Right lung (tissue), 10 donors: ENCODE results near the gene PPP1R2C. TPM values are rescaled to one million over a fixed set of nuclear protein-coding genes. Genes with fewer than 3 reads are reported as not detected.

Source experiments
- DNase-seq, 2 donors: peaks; one replicate each; pipeline ENCODE4 v3.0.0-alpha.2; 2013
- long read RNA-seq, 8 donors: transcript quantifications; one replicate each; lab custom pipeline, GENCODE V29; 2026
- polyA plus RNA-seq, 5 donors: library from polyadenylated mRNA; unstranded; fragments of 120-200 nt; gene quantifications; one replicate each; pipeline versions ENCODE4 v1.2.1 to v1.2.3, GENCODE V29; 2013; ENCODE audit warnings: inconsistent platforms in 1 of 5, low replicate concordance in 1 of 5; ENCODE audit not compliant: insufficient read length in 5 of 5, insufficient read depth in 1 of 5

Gene PPP1R2C
- polyA plus RNA-seq = not detected
- long read RNA-seq, donor 1 = 0 reads
- long read RNA-seq, donor 2 = 0 reads
- long read RNA-seq, donor 3 = 0 reads
- long read RNA-seq, donor 4 = 0 reads
- long read RNA-seq, donor 5 = 0 reads
- long read RNA-seq, donor 6 = 0 reads
- long read RNA-seq, donor 7 = 0 reads
- long read RNA-seq, donor 8 = 0 reads

DNA sequence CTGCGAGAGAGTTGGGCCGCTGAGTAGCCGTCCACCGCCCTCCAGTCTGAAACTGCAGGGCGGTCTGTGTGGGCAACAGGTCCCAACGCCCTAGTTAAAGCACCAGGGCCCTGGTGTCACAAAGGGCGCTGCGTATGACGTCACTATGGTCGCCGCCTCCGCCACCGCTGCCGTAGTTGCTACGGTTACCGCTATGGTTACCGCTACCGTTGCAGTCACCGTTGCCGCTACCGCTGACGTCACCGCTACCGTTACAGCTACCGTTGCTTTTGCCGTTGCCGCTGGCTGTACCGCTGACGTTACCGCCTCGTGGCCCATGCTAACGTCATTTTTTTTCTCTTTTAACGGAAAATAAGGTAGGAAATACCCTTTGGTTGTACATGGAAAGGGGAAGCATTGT, at the start of gene PPP1R2C:
PPP1R2C (minus strand) TSS at position 68 of the 400 bp plus-strand sequence. CDS start 84 bp downstream, outside the sequence.
- DNase-seq = no peak

DNA sequence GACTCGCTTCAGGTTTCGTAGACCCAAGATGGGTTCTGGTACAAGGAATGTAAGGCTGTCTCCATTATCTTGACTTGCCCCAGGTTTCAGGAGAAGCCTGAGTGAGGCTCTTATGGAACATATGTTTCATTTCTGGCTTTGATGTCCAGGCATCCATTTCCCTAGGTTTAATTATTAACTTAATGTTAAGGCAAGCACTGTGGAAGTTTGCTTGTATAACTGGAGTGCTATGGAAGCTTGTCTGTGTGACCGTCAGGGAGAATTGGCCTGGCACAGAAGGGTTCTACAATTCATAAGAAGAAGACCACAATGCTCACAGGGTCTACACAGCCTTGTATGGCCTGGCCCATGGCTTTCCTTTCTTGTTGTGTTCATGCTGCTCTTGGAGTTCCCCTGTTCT, 47.2 kb upstream of the PPP1R2C start:
- no peak for DNase-seq

GRCh38 chrX:42824541-42824940, 46.6 kb upstream of the PPP1R2C start:
- no peak for DNase-seq

GRCh38 chrX:42823443-42823842, 45.5 kb upstream of the PPP1R2C start:
- DNase-seq = no peak

- no peak for DNase-seq
Observed at GRCh38 chrX:42821803-42822443, 44.0 kb upstream of the PPP1R2C start.

DNA sequence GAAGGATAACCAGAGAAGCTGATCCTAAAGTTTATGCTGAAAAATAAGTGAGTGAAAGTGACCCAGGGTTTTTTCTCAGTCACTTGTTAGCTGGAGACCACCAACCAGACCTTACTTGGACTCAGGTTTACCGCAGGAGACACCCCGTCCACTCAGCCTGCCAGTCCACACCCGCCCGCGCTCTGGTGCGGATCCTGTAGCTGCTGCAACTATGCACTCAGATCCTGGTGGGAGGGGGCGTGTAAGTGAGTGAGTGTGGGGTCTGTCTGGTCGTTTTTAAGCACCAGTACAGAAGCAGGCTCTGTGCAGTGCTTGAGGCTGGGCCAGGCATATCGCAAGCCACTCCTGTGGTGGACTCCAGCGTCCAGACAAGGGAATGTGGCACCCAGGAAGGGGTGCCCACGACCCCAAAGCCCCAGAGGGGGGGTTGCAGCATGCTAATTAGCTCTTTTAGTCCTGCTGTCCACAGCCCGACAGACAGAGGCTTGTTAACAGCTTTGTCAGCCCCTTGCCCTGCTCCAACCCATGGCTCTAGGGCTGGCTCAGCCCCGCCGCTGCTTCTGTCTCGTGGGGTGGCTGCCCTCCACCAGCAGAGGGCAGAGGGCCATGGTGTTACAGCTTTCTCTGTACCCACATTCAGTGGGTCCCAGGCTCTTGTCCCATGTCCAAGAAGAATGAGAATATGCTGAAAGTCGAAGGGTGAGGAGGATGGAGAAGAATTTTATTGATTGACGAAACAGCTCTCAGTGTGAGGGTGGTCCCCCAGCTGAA, 40.4 kb upstream of the PPP1R2C start:
- DNase-seq = no peak

DNA sequence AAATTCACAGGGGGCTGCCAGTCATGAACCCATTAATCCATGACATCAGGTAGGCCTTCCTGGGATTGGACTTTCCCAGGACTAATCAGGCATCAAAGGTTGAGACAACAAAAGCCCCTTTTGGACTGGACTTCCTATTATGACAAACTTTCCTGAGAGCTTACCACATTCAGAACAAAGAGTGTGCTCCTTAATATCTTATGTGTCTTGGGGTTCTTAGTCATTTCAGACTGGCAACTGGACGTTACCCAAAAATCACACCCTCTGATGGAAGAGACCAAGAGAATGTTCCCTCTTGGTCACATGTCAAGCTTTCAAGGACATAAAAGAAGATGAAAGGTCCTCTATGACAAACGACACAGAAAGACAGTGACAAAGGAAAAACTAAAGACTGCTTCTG, 31.6 kb upstream of the PPP1R2C start:
- DNase-seq = no peak

- no peak for DNase-seq
Observed at GRCh38 chrX:42807393-42807792, 29.4 kb upstream of the PPP1R2C start.

DNA sequence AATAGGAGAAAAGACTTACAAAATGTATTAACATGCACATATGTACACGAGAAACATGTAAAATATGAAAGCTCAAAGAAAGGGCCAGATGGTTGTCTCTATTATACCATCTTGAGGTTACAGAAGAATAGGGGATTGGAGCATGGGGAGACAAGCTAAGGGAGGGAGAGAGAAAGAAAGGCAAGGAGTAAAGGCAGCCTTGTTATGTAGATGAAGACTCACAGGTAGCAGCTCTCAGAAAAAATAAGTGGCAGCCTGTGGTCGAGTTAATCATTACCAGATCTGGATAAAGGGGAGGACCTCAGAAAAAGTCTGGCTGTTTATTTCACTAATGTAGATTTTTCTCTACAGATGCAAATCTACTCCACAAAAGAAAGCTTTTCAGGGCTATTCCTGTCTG, 26.6 kb upstream of the PPP1R2C start:
- DNase-seq = no peak

DNA sequence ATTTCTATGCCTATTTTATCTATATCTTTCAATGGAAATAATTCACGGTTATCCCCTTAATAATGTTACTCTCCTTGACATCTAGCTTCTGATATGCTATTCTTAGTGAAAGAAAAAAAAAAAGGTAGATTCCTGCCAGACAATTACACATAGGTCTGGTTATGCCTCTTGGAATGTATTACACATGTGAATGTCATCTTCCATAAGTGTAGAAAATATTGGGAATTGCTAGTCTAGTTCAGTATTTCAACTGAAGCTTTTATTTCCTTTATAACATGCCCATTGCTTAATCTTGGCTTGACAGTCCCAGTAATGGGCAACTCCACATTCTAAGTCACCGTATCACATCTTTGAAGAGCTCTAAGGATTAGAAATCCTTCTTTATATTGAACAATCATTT, 25.4 kb upstream of the PPP1R2C start:
- DNase-seq = no peak

DNA sequence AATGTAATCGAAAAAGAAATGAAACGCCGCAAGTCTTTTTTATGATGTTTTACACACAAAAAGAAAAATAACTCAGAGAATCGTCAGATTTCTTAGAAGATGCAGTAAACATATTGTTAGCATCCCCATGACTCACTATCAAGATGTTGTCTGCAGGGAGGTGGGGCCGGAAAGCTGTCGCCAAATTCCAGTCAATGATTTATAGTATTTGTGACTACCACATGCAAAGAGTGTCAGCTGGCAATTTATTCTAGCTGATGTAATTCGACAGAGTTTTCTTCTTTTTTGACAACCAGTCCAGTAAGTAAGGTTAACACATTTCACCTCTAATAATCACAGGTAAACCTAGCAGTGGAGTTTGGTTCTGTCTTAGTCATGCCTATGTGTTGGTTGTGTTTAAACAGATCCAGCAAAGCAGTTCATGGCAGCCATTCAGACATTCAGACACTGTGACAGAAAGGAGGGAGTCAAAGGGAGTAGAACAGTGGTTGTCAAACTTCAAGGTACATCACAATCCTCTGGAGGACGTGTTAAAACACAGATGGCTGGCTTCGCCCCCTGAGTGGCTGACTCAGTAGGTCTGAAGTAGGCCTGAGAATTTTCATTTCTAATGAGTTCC, 19.8 kb upstream of the PPP1R2C start:
- no peak for DNase-seq

DNA sequence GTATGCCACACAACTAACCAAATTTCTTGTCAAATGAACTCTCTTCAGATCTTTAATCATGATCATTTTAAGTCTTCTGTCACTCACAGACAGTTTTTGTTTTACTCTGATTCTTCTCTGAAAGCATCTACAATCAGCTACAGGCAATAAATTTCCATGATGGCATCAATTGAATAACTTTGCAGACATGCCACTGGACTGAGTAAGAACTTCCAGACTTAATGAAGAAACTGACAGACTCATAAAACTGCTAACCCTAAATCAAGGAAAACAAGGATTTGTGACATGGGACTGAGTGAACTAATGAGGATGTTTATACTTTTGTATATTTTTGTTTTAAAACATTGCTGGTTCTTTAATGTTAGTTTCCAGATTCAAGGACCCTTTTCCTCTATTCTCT, 5.5 kb upstream of the PPP1R2C start:
- DNase-seq = no peak

DNA sequence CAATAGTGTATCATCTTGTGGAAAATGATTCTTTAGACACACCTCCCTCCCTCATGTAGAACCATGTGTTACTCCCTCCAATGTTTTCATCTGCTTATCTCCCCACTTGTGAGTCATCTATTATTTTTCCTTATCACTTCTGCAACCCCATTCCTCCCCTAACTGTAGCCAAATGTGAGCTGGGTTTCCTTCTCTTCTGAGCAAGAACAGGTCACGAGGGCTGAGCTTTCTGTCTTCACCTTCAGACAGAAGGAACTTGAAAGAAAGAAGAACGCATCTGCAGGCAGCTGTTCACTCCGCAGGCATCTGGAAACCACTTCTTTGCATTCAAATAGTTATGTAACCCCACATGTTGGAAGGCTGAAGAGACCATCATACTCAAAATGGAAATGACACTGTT, 1.8 kb downstream of the PPP1R2C start:
- no peak for DNase-seq

DNA sequence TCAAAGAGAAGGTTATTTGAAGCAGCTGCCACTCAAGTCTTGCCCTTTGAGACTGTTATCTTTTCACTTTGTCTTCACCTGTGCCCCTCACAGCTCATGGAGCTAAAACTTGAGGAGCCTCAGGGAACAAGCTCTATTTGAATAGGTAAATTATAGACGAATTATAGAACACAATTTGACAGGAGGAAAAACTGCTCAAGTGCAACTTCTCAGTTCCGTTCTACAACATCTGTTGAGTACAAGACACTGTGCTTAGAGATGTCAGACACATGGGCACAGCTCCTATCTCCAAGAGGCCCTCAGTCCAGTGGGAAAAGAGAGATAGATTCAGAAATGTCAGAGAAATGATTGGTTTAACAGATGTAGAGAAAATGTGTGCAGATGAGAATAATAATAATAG, 5.1 kb downstream of the PPP1R2C start:
- DNase-seq = no peak

- no peak for DNase-seq
Observed at GRCh38 chrX:42771506-42772335, 6.2 kb downstream of the PPP1R2C start.

DNA sequence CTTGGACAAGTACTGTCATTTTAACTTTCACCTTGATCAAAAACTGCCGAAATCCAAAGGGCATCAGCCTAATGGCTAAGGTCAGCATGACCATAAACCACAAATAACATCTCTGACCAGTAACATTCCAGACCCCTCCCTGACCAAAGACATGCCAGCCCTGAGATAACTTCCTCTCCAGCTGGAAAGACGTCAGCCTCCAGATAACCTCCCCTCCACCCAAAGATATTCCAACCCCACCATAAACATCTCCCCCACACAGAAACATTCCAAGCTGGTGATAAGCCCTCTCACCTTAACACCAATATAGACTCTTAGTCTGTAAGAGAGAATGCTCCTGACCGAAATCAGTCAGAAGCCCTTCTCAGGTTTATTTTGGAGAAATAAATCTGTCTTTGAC, 7.4 kb downstream of the PPP1R2C start:
- DNase-seq = no peak

- DNase-seq = no peak
Observed at GRCh38 chrX:42759881-42760280, 18.1 kb downstream of the PPP1R2C start.

DNA sequence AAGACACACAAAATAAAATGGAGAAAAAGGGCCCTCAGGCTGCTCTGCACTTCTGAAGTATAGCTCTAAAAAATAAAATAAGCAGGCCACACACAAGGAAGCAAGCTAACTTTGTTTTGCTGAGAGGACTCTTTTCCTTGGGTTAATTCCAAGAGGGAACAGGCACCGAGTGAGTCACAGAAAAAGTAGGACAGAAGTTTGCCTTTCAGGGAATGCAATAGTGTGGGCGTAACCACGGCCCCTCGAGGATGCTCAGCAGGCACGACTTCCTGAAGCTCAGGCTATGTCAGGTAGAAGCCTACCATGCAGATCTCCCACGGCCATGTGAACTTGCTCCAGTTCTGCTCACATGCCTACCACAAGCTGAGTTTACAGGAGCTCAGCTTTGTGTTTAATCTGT, 22.1 kb downstream of the PPP1R2C start:
- no peak for DNase-seq

DNA sequence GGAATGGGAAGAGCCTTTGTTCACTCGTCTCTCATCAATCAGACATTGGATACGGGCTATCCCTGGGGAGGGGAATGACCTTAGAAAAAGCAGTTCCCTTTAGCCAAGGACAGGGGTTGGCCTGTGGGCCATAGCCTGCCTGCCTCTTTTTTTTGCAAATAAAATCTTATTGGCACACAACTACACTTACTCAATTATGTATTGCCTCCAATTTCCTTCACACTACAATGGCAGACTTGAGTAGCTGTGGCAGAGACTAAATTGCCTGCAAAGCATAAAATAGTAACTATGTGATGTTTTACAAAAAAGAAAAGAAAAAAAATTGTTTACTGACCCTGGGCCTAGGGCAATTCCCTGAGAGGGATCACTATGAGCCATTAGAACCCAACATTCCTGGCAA, 23.4 kb downstream of the PPP1R2C start:
- DNase-seq = peak in 1 of 2 donors; percentile 24

DNA sequence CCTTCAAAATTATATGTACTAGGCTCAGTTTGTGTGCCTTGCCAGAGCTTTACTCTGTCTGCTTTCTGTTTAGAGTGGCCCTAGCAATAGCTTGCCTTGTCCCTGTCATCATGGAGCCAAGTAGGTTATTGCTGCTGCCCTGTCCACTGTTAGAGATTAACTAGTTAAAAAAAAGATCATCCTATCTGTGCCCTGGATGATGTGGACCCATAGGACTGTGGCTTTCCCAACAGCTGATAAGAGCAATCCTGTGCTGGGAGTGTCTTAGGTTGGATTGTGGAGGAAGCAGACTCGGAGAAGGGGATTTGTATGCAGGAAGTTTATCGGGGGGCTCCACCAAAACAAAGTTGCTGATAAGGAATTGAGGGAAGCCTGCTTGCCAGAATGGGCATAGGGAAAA, 23.8 kb downstream of the PPP1R2C start:
- no peak for DNase-seq

- DNase-seq = no peak
Observed at GRCh38 chrX:42752730-42753129, 25.2 kb downstream of the PPP1R2C start.

DNA sequence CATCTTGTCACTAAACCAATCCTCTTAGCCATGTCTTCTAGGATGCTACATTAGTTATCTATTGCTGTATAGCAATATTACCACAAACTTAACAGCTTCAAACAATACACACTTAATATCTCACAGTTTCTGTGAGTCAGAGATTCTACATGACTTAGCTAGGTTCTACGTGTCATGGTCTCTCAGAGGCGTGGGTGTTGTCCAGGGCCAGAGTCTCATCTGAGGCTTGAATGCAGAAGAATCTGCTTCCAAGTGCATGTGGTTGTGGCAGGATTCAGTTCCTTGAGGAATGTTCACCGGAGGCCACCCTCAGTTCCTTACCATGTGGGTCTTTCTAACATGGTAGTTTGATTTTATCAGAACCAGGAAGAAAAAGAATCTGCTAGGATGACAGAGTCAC, 26.4 kb downstream of the PPP1R2C start:
- no peak for DNase-seq
